ENCODE measurements around the gene JAZF1. TPM values are rescaled to one million over a fixed set of nuclear protein-coding genes. Genes with fewer than 3 reads are reported as not detected.

The JAZF1 gene
- total and polyA plus RNA-seq, 10 of the 15 experiments (the other 5 are each of a cell fraction or from before 2014, with no cell fraction given): 0.04 to 0.82 (median 0.15) TPM; not detected in 3

GRCh38 chr7:28211006-28211405, 30.4 kb upstream of the JAZF1 start:
- RAD21 ChIA-PET (ENCODE audit: unreplicated experiment): no interaction called here
- CTCF ChIA-PET: no interaction called here
- peaks cover 9% of the 10 kb centered on the region for H3K9me3 ChIP-seq (replicated peaks; ENCODE audit: control insufficient read depth, insufficient read depth, low read length)
- no peaks in the 10 kb centered on the region for H3K79me2 ChIP-seq (ENCODE audit: control insufficient read depth, insufficient read depth, low read length)
- 45% methylated on average over 1 of the region's 1 CpG for WGBS (ENCODE audit: insufficient coverage, insufficient replicate concordance, low lambda C conversion rate, missing lambda C conversion rate)
- SMC1A ChIA-PET (ENCODE audit: uncharacterized antibody, unreplicated experiment): no interaction called here
- H2AFZ ChIP-seq (ENCODE audit: control insufficient read depth, low read depth, low read length): no peak overlapping the region
- no peak overlapping the region for H3K27ac ChIP-seq (ENCODE audit: control insufficient read depth, insufficient read depth)
- peaks cover 2 to 3% of the 10 kb centered on the region in 2 experiments; a peak in 2 of 4 replicates for H3K27me3 ChIP-seq (replicated peaks in 1 of 2; ENCODE audit: control insufficient read depth in 2 of 2, insufficient read depth in 2 of 2, low read length in 1 of 2)
- no peak overlapping the region for H3K9ac ChIP-seq (ENCODE audit: control insufficient read depth, insufficient read depth, low read length)
- H3K36me3 ChIP-seq (ENCODE audit: control insufficient read depth in 2 of 2, insufficient read depth in 2 of 2, low read length in 1 of 2): no peaks in the 10 kb centered on the region
- H3K4me2 ChIP-seq (ENCODE audit: control insufficient read depth, insufficient read depth): no peak overlapping the region
- H3K4me1 ChIP-seq (ENCODE audit: control insufficient read depth, insufficient read depth, low read length): peaks cover 3% of the 10 kb centered on the region; the same call in 1 of the 2 replicates
- no peaks in the 10 kb centered on the region for H4K20me1 ChIP-seq (ENCODE audit: control insufficient read depth, insufficient read depth)
- ATAC-seq: no peak
- TF ChIP-seq PAX5 (IDR thresholded peaks at IDR 0.05; ENCODE audit: borderline replicate concordance, low read depth, low read length): no peak
- no peak for TF ChIP-seq ZNF274 (IDR thresholded peaks at IDR 0.05; ENCODE audit: insufficient read depth, insufficient read length)
- intact Hi-C loops (cut with micrococcal nuclease; ENCODE audit: unreplicated experiment): no loop called here
- DNase-seq (ENCODE audit: low read depth, low spot score): no peak
- POLR2A ChIA-PET: no interaction called here
- BruUV-seq (replicated peaks): no TSS peak
- in situ Hi-C loops (cut with MboI): no loop called here
- no peak overlapping the region for H3K4me3 ChIP-seq
- no peak for FAIRE-seq

GRCh38 chr7:28208506-28208905, 27.9 kb upstream of the JAZF1 start:
- Histone ChIP-seq H3K4me2 (ENCODE audit: control insufficient read depth, insufficient read depth) (no peak overlapping the region), H2AFZ (ENCODE audit: control insufficient read depth, low read depth, low read length) (no peak overlapping the region), H3K9me3 (replicated peaks; ENCODE audit: control insufficient read depth, insufficient read depth, low read length) (peaks cover 9% of the 10 kb centered on the region), H3K9ac (ENCODE audit: control insufficient read depth, insufficient read depth, low read length) (no peak overlapping the region), H4K20me1 (ENCODE audit: control insufficient read depth, insufficient read depth) (no peaks in the 10 kb centered on the region), H3K27me3 (replicated peaks in 1 of 2; ENCODE audit: control insufficient read depth in 2 of 2, insufficient read depth in 2 of 2, low read length in 1 of 2) (no peaks in the 10 kb centered on the region), H3K4me1 (ENCODE audit: control insufficient read depth, insufficient read depth, low read length) (peaks cover 3% of the 10 kb centered on the region; the same call in 1 of the 2 replicates), H3K27ac (ENCODE audit: control insufficient read depth, insufficient read depth) (no peak overlapping the region), H3K4me3 (no peak overlapping the region), H3K79me2 (ENCODE audit: control insufficient read depth, insufficient read depth, low read length) (no peaks in the 10 kb centered on the region), H3K36me3 (ENCODE audit: control insufficient read depth in 2 of 2, insufficient read depth in 2 of 2, low read length in 1 of 2) (no peaks in the 10 kb centered on the region)
- DNase-seq (ENCODE audit: low read depth, low spot score) (no peak), FAIRE-seq (no peak), ATAC-seq (no peak)
- SMC1A ChIA-PET (ENCODE audit: uncharacterized antibody, unreplicated experiment): no interaction called here
- intact Hi-C loops (cut with micrococcal nuclease; ENCODE audit: unreplicated experiment) (no loop called here), in situ Hi-C loops (cut with MboI) (no loop called here)
- POLR2A ChIA-PET: interaction anchor here (0.5 to 0.6 kb wide), 2 partner anchors 9 to 12 kb away, joined by 3 read pairs; no protein-coding TSS in a partner anchor
- WGBS (ENCODE audit: insufficient coverage, insufficient replicate concordance, low lambda C conversion rate, missing lambda C conversion rate): 2% methylated on average over 2 of the region's 2 CpGs
- CTCF ChIA-PET: interaction anchor here (1.0 to 1.3 kb wide), 3 partner anchors 88 to 147 kb away, joined by 4 to 5 read pairs (median 4); no protein-coding TSS in a partner anchor
- RAD21 ChIA-PET (ENCODE audit: unreplicated experiment): no interaction called here
- BruUV-seq (replicated peaks): no TSS peak
- no peak for TF ChIP-seq STAT3 (IDR thresholded peaks at IDR 0.05; ENCODE audit: low read depth, low read length)
